Coronary artery (tissue), 2 donors: ENCODE results near the gene JAKMIP1.

Source experiments
- DNase-seq: peaks from one replicate; pipeline ENCODE4 v3.0.0-alpha.2; 2017; ENCODE audit warnings: low spot score
- H3K27ac ChIP-seq, 2 donors: fragments of 200-600 bp; sonication (generic); one replicate each; pipeline ENCODE4 v1.5.1; 2016 to 2019
- H3K4me3 ChIP-seq: fragments of 200-600 bp; sonication (generic); 2 replicates; pipeline ENCODE4 v1.5.1; 2016; ENCODE audit warnings: mild to moderate bottlenecking, moderate library complexity
- TF ChIP-seq, protein P1 (sequence below): fragments of 200-600 bp; sonication (generic); IDR thresholded peaks from one replicate; pipeline ENCODE4 v1.5.1; 2019; ENCODE audit warnings: antibody characterized with exemption

Gene JAKMIP1

DNA sequence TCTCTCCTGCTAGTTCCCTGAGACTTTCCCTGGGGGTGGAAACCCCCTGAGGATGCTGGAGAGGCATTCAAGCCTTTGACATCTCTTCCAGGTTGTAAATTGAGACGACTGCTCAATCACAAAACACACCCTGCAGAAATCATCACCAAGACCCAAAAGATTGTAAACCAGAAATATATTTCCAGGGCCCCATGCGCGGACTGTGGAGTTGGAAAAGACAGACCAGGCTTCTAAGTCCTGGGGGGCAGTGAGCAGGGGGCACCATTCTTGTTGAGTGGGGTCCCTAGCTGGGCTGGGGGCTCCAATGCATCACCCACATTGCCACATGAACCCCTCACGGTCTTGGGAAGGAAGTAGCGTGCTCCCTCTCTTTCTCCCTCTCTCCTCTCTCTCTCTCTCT lies 94.2 kb downstream of the JAKMIP1 start:
- TF ChIP-seq, protein P1, sequence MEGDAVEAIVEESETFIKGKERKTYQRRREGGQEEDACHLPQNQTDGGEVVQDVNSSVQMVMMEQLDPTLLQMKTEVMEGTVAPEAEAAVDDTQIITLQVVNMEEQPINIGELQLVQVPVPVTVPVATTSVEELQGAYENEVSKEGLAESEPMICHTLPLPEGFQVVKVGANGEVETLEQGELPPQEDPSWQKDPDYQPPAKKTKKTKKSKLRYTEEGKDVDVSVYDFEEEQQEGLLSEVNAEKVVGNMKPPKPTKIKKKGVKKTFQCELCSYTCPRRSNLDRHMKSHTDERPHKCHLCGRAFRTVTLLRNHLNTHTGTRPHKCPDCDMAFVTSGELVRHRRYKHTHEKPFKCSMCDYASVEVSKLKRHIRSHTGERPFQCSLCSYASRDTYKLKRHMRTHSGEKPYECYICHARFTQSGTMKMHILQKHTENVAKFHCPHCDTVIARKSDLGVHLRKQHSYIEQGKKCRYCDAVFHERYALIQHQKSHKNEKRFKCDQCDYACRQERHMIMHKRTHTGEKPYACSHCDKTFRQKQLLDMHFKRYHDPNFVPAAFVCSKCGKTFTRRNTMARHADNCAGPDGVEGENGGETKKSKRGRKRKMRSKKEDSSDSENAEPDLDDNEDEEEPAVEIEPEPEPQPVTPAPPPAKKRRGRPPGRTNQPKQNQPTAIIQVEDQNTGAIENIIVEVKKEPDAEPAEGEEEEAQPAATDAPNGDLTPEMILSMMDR, result no peak
- H3K27ac ChIP-seq, result no peak overlapping the region
- DNase-seq, result no peak
- H3K4me3 ChIP-seq, result no peak overlapping the region

DNA sequence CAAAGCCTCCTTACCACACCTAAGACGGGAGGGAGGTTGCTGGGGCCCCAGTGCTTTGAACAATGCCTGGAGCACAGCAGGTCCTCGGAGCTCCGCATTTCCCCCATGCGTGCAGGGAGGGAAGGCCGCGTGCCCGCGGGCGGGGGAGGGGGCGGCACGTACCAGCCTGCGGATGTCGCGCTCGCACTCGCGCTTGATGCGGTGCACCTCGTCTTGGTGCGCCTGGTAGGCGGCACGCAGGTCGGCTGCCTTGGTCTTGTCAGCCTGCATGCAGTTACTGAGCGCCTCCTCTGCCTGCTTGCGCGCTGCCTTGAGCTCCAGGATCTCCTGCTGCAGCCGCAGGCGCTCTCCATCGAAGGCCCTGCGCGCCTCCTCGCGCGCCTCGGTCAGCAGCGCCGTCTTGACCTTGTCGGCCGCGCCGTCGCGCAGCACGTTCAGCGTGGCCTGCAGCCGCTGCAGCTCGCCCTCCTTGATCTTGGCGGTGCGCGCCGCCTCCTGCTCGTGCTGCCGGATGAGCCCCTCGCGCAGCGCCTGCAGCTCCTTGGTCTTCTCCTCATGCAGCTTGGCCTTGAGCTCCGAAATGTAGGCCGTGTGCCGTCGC lies 94.9 kb downstream of the JAKMIP1 start:
- DNase-seq, result peak; percentile 56
- TF ChIP-seq, protein P1, result no peak

DNA sequence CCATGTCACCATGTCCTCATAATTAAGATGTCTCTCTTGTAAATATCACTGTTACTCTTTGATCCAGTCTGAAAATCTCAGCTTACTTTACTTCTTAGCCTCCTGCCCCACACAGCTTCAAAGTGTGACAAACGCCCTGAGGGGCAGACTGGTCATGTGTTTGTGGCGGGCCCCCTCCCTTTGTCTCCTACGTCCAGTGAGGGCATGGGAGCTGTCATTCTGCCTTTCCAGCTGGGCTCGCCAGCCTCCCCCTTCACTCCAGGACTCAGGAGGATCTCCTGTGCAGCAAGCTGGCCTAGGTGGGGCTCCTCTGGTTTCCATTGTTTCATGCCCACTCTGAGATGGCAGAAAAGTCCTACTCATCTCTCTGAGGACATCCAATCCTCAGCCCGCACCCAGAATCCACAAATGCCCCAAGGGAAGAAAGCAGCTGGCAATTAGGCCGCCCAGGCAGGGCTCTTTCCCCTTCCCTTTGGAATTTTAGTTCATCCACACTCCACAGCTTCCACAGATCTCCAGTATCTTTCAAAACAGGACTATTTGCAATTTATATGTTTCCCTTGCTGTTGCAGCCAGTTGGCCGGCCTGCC lies 95.7 kb downstream of the JAKMIP1 start:
- DNase-seq, result peak; percentile 24
- TF ChIP-seq, protein P1, result no peak
- no peak overlapping the region for H3K4me3 ChIP-seq
- H3K27ac ChIP-seq, result no peak overlapping the region

More for the DNA sequence above, 94.9 kb downstream of the JAKMIP1 start:
- Histone ChIP-seq H3K27ac (no peak overlapping the region), H3K4me3 (no peak overlapping the region)

DNA sequence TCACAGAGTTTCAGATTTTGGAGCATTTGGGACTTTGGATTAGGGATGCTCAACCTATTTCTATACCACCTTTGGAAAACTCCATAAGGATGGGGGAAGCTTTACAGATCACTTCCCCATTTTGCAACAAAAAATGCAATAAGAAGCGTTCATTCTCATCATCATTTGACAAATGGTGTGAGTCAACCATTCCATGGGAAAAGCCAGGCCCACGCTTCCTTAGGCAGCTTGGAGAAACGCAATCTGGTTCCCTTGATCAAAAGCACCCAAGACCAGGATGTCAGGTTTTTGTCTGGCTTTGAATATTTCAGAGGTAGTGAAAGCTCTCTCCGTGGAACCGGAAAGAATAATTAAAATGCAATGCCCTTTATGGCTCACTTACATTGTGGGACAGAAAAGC lies 102.8 kb downstream of the JAKMIP1 start:
- peak; percentile 2 for DNase-seq
- no peak overlapping the region for H3K4me3 ChIP-seq
- no peak overlapping the region for H3K27ac ChIP-seq
- TF ChIP-seq, protein P1, result no peak

DNA sequence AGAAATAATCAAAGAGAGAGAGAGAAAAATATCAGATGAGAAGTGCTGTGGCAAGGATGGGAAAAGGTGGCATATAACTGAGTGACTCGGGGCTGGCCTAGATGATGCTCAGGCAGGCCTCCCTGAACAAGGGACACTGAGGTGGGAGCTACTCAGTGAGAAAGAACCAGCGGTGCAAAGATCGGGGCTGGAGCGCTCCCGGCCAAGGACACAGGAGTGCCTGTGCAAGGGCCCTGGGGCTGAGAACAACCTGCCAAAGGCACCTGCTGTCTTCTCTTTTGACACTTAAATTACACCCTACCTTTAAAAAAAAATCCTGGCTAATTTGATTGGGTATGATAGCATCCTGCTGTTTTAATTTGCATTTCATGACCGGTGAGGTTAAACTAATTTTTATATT lies 104.5 kb downstream of the JAKMIP1 start:
- Histone ChIP-seq H3K27ac (no peak overlapping the region), H3K4me3 (no peak overlapping the region)
- DNase-seq, result peak; percentile 62
- TF ChIP-seq, protein P1, result no peak

DNA sequence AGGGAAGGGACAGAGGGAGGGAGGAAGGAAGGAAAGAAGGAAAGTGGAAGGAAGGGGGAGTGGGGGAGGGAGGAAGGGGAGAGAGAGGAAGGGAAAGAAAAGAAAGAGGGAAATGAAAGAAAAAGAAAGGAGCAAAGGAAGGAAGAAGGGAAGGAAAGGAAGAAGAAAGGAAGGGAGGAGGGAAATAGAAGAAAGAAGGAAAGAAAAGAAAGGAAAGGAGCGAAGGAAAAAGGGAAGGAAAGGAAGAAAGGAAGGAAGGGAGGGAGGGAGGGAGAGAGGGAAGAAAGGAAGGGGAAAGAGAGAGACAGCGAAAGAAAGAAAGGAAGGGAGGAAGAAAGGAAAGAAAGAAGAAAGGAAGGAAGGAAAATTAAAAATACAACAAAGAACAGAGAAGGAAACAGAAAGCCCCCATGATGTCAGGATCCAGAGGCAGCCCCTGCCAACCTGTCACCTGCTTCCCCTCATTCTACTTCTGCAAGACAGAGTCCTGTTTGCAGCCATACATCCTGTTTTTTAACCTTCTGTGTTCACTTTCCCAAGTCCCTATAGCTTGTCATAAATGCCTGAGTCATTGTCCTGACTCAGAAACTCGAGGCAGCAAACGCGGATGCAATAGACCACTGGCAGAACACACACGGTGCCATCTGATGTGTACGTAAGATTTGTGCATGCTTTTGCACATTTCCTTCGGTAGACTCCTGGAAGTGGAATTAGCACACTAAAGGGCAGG lies 105.2 kb downstream of the JAKMIP1 start:
- DNase-seq, result no peak
- TF ChIP-seq, protein P1, result no peak
- no peak overlapping the region for H3K27ac ChIP-seq
- no peak overlapping the region for H3K4me3 ChIP-seq
